GM19467 (cell line): ENCODE data around the gene TMTC3.
"Not testable (repeated sequence)": the region's sequence is repeated elsewhere in the genome, so short reads cannot be mapped to it uniquely, and the experiment has no call there.

Experiments
- ATAC-seq: cut with Tn5 transposase; IDR thresholded peaks from one replicate; pipeline ENCODE4 v1.9.1; 2021; ENCODE audit warnings: mild to moderate bottlenecking, moderate library complexity; ENCODE audit not compliant: unreplicated experiment

TMTC3 gene

GRCh38 chr12:88141774-88142609 lies at the start of gene TMTC3, which contains the start of gene CEP290:
Gene TMTC3 (plus strand): TSS chr12:88142307. CDS start chr12:88148316, 6,009 bp downstream.
Gene CEP290 (minus strand): TSS chr12:88142088. CDS start chr12:88141307, 781 bp downstream.
- ATAC-seq = peak; percentile 96

GRCh38 chr12:88092771-88093170 lies 49.3 kb upstream of the TMTC3 start:
- ATAC-seq = no peak

DNA sequence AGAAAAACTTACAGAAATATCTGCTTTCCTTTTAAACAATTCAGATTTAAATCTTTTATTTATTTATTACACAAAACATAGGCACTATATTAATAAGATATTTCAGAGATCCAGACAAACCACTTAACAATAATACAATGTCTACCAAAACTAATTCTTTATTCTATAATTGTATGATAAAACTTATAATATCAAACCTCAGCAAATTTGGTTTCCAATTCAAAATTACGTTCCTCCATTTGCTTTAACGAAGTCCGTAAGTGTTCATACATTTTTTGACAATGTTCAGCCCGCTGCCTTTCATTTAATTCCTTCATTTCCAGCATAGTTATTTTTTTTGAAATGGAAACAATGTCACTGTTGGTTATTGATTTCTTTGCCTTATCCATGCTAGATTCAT lies 48.5 kb upstream of the TMTC3 start:
- ATAC-seq = no peak

DNA sequence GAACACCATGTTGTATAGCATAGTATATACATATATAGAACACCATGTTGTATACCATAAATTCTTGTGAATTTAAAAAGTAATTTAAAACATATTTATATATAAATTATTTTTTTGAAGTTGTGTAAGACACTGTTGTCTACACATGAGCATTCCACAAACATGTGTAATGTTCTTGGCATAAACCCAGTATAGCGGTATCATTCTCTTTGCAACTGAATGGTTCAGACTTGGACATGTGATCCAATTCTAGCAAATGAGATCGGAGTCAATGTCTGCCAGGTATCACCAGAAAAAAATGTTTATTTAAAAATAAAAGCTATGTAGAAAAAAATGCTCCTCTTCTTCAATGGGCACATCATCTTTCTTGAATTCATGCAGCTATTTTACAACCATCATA lies 34.1 kb upstream of the TMTC3 start:
- ATAC-seq = no peak

DNA sequence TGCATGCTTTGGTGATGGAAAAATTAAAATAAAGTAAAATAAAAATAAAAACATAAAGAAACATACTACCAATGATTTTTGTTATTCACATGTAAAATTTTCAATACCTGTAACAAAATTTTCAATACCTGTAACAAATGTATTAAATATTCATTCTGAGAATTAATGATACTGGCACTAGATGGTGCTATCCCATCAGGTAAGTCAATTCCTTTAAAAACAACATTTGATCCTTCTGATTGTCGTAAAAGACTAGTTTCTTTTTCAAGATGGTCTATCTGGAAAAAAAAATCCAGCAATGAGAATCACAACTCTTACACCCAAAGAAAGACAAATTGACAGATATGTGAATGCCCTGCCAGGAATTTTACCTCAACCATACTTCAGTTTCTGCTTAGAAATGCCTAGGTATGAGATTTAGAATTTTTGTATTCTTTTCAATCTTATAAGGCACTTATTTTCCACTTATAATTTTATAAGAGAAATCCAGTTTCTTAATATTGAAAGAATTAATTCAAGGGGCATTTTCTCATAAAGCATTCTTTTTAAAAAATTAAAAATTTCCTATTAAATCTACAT lies 30.9 kb upstream of the TMTC3 start:
- no peak for ATAC-seq

GRCh38 chr12:88113871-88114270 lies 28.2 kb upstream of the TMTC3 start:
- no peak for ATAC-seq

GRCh38 chr12:88122666-88123065 lies 19.4 kb upstream of the TMTC3 start:
- no peak for ATAC-seq

- ATAC-seq = no peak
Observed at GRCh38 chr12:88127099-88127498, 15.0 kb upstream of the TMTC3 start.

- ATAC-seq = no peak
Observed at GRCh38 chr12:88127855-88128254, 14.3 kb upstream of the TMTC3 start.

GRCh38 chr12:88132392-88132791 lies 9.7 kb upstream of the TMTC3 start:
- no peak for ATAC-seq

DNA sequence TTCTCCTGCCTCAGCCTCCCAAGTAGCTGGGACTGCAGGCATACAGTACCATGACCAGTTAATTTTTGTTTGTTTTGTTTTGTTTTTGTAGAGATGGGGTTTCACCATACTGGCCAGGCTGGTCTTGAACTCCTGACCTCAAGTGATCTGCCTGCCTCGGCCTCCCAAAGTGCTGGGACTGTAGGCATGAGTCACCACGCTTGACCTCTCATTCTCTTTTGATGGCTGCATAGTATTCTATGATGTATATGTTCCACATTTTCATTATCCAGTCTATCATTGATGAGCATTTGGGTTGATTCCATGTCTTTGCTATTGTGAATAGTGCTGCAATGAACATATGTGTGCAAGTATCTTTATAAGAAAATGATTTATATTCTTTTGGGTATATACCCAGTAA lies 8.9 kb upstream of the TMTC3 start:
- ATAC-seq = not testable (repeated sequence)

- not testable (repeated sequence) for ATAC-seq
Observed at GRCh38 chr12:88139711-88140110, 2.4 kb upstream of the TMTC3 start.

DNA sequence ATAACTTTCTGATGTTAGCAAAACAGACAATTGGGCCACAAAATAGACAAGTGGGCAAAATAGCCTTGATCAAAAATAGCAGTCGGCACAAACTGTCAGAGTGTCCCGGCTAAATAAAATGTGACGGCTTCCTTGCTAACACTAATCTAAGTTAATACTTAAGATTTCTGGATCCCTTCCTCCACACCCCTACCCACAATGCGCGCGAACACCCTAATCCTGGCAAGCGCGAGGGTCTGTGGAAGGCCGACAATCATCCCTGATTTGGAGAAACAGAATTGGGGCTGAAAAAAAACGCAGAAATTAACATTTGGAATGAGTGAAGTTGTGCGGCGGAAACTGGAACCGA lies 708 bp upstream of the TMTC3 start:
- no peak for ATAC-seq

- ATAC-seq = peak; percentile 1
Observed at GRCh38 chr12:88142610-88142991, 494 bp downstream of the TMTC3 start.

- no peak for ATAC-seq
Observed at GRCh38 chr12:88144037-88144436, 1.9 kb downstream of the TMTC3 start.

- ATAC-seq = no peak
Observed at GRCh38 chr12:88144546-88145468, 2.7 kb downstream of the TMTC3 start.

- peak; percentile 18 for ATAC-seq
Observed at GRCh38 chr12:88145567-88146505, 3.7 kb downstream of the TMTC3 start.

DNA sequence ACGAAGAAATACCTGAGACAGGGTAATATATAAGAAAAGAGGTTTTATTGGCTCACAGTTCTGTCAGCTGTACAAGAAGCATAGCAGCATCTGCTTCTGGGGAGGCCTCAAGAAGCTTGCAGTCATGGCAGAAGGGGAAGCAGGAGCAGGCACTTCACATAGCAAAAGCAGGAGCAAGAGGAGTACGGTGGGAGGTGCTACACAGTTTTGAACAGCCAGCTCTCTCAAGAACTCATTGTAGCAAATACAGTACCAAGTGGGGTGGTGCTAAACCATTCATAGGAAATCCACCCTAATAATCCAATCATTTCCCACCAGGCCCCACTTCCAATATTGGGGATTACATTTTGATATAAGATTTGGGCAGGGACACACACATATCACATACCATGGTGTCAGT lies 8.0 kb downstream of the TMTC3 start:
- no peak for ATAC-seq

- ATAC-seq = no peak
Observed at GRCh38 chr12:88153959-88154358, 11.9 kb downstream of the TMTC3 start.

GRCh38 chr12:88156075-88156654 lies 14.1 kb downstream of the TMTC3 start:
- no peak for ATAC-seq
